ENCODE results near the gene TRAF2. TPM values are rescaled to one million over a fixed set of nuclear protein-coding genes. Genes with fewer than 3 reads are reported as not detected.
A peak's percentile ranks its signal among the peaks of the same experiment; 100 is the strongest.

Gene TRAF2
- total RNA-seq, 3 donors from 2014 or later: 3.4 to 8.9 (median 8.5) TPM

- DNase-seq (ENCODE audit: low spot score in 2 of 2): no peak
- intact Hi-C loops (cut with DNase I; ENCODE audit: low total_unique reads): no loop called here
- no peaks in the 10 kb centered on the region for H3K27me3 ChIP-seq
- H3K9me3 ChIP-seq: no peaks in the 10 kb centered on the region
- no peak overlapping the region for H3K4me3 ChIP-seq
- no peaks in the 10 kb centered on the region for H3K4me1 ChIP-seq
- H3K36me3 ChIP-seq: no peaks in the 10 kb centered on the region
- TF ChIP-seq POLR2AphosphoS5 (IDR thresholded peaks at IDR 0.05): no peak
- no peak for TF ChIP-seq POLR2A (IDR thresholded peaks at IDR 0.05)
- TF ChIP-seq CTCF (IDR thresholded peaks at IDR 0.05): no peak
- no peak overlapping the region for H3K27ac ChIP-seq
These were observed 78.6 kb downstream of the TRAF2 start for GRCh38 chr9:136964833-136965422.

- H3K27ac ChIP-seq: no peak overlapping the region
- H3K27me3 ChIP-seq: no peaks in the 10 kb centered on the region
- intact Hi-C loops (cut with DNase I; ENCODE audit: low total_unique reads): no loop called here
- H3K4me1 ChIP-seq: no peaks in the 10 kb centered on the region
- DNase-seq (ENCODE audit: low spot score in 2 of 2): no peak
- TF ChIP-seq POLR2AphosphoS5 (IDR thresholded peaks at IDR 0.05): no peak
- TF ChIP-seq POLR2A (IDR thresholded peaks at IDR 0.05): no peak
- TF ChIP-seq CTCF (IDR thresholded peaks at IDR 0.05): no peak
- H3K4me3 ChIP-seq: peak overlapping the region in 1 of 3 donors; percentile 34
- H3K36me3 ChIP-seq: no peaks in the 10 kb centered on the region
- no peaks in the 10 kb centered on the region for H3K9me3 ChIP-seq
These were observed 79.6 kb downstream of the TRAF2 start for GRCh38 chr9:136965771-136966484.

- Histone ChIP-seq H3K4me1 (no peaks in the 10 kb centered on the region), H3K9me3 (no peaks in the 10 kb centered on the region), H3K27ac (no peak overlapping the region), H3K27me3 (no peaks in the 10 kb centered on the region), H3K36me3 (no peaks in the 10 kb centered on the region), H3K4me3 (no peak overlapping the region)
- TF ChIP-seq CTCF (IDR thresholded peaks at IDR 0.05) (no peak), POLR2AphosphoS5 (IDR thresholded peaks at IDR 0.05) (no peak), POLR2A (IDR thresholded peaks at IDR 0.05) (no peak)
- intact Hi-C loops (cut with DNase I; ENCODE audit: low total_unique reads): no loop called here
- DNase-seq (ENCODE audit: low spot score in 2 of 2): no peak
These were observed 82.2 kb downstream of the TRAF2 start for GRCh38 chr9:136968333-136969127.

- TF ChIP-seq CTCF (IDR thresholded peaks at IDR 0.05) (no peak), POLR2AphosphoS5 (IDR thresholded peaks at IDR 0.05) (no peak), POLR2A (IDR thresholded peaks at IDR 0.05) (no peak)
- no peaks in the 10 kb centered on the region for H3K9me3 ChIP-seq
- H3K4me3 ChIP-seq: no peak overlapping the region
- no peak overlapping the region for H3K27ac ChIP-seq
- no peaks in the 10 kb centered on the region for H3K4me1 ChIP-seq
- intact Hi-C loops (cut with DNase I; ENCODE audit: low total_unique reads): no loop called here
- H3K27me3 ChIP-seq: no peaks in the 10 kb centered on the region
- DNase-seq (ENCODE audit: low spot score in 2 of 2): no peak
- H3K36me3 ChIP-seq: no peaks in the 10 kb centered on the region
These were observed 82.8 kb downstream of the TRAF2 start for GRCh38 chr9:136969150-136969549.

DNA sequence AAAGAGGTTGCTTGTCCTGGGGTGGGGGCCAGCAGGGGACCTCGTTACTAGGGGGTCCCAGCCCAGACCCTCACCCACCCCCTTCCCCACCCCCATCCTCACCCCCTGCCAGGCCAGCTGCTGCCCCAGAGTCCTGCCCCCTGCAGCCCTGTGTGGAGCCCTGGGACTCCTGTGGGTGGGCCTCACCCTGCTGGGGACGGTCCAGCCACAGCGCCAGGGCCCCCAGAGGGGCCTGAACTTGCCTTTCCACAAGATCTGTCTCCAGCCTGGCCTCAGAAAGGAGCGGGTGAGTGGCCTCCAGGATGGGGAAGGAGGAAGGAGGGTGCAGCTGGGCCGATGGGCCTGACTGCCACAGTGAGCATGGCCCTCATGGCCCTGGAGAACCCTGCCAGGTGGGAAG is 83.5 kb downstream of the TRAF2 start:
- no peak for DNase-seq (ENCODE audit: low spot score in 2 of 2)
- intact Hi-C loops (cut with DNase I; ENCODE audit: low total_unique reads): no loop called here
- Histone ChIP-seq H3K27me3 (no peaks in the 10 kb centered on the region), H3K4me3 (no peak overlapping the region), H3K9me3 (no peaks in the 10 kb centered on the region), H3K4me1 (no peaks in the 10 kb centered on the region), H3K36me3 (no peaks in the 10 kb centered on the region), H3K27ac (no peak overlapping the region)
- no peak for TF ChIP-seq POLR2A (IDR thresholded peaks at IDR 0.05)
- TF ChIP-seq POLR2AphosphoS5 (IDR thresholded peaks at IDR 0.05): no peak
- no peak for TF ChIP-seq CTCF (IDR thresholded peaks at IDR 0.05)
